HepG2 (cell line): ENCODE data around the gene OR4E2. TPM values are rescaled to one million over a fixed set of nuclear protein-coding genes. Genes with fewer than 3 reads are reported as not detected.

Source experiments
- ATAC-seq: fragments of 200-7000 bp; cut with Tn5 transposase; 3 replicates; pipeline ENCODE4 v1.9.1; 2020; ENCODE audit warnings: mild to moderate bottlenecking, moderate library complexity
- Bru-seq: library from RNA; stranded (reverse); fragments of 400-500 nt; gene quantifications from one replicate; lab custom pipeline; 2021; lab: Mats Ljungman, UMichigan
- BruChase-seq, 2 experiments: library from RNA; stranded (reverse); fragments of 400-500 nt; gene quantifications; one replicate each; lab custom pipeline; 2021; lab: Mats Ljungman, UMichigan
- BruUV-seq: library from RNA; stranded (reverse); fragments of 400-500 nt; replicated peaks from 2 replicates; lab custom pipeline; 2021; lab: Mats Ljungman, UMichigan
- CTCF ChIA-PET: fragments of 300-600 bp; formaldehyde crosslinking; extraction: SDS; loops from one replicate; lab custom pipeline; 2021; ENCODE audit warnings: low total read pairs, inconsistent platforms, low intra/inter-chr PET ratio; lab: Yijun Ruan, JAX
- POLR2A ChIA-PET: fragments of 350-600 bp; sonication (Branson Sonifier 250); formaldehyde crosslinking; loops from one replicate; lab custom pipeline; 2020; ENCODE audit warnings: antibody characterized with exemption, inconsistent platforms; lab: Yijun Ruan, JAX
- DNase-seq: peaks from one replicate; pipeline ENCODE4 v3.0.0-alpha.2; 2015; ENCODE audit warnings: low spot score
- FAIRE-seq: peaks from 3 replicates; lab custom pipeline; 2011; peaks lifted over from hg19 to GRCh38; lab: Jason Lieb, UNC
- H2AFZ ChIP-seq: one replicate; pipeline ENCODE4 v1.6.1; 2011; ENCODE audit warnings: low read length, inconsistent platforms
- H3K27ac ChIP-seq: fragments of 300-600 bp; 3 replicates; pipeline ENCODE4 v1.8.0; 2011; ENCODE audit warnings: mixed run types, mild to moderate bottlenecking, mixed read lengths, low read length, inconsistent platforms; ENCODE audit not compliant: insufficient read depth; ENCODE audit errors: extremely low read length
- H3K27me3 ChIP-seq, 2 experiments: fragments of 200-600 bp in 1 of 2; 2 replicates in 1 of 2; 3 replicates in 1 of 2; pipeline versions ENCODE4 v1.6.0 to v1.8.0; 2011; ENCODE audit warnings: low read length in 2 of 2, mild to moderate bottlenecking in 2 of 2, moderate library complexity in 2 of 2, inconsistent platforms in 1 of 2; ENCODE audit not compliant: insufficient read depth in 2 of 2, control insufficient read depth in 1 of 2
- H3K36me3 ChIP-seq, 2 experiments: fragments of 200-600 bp in 1 of 2; replicated peaks in 1 of 2; 2 replicates in 1 of 2; 3 replicates in 1 of 2; pipeline versions ENCODE4 v1.5.1 to v1.8.0; 2011; ENCODE audit warnings: low read length in 2 of 2, inconsistent platforms in 1 of 2; ENCODE audit not compliant: insufficient read depth in 2 of 2, control insufficient read depth in 1 of 2
- H3K4me1 ChIP-seq: 2 replicates; pipeline ENCODE4 v1.5.1; 2012; ENCODE audit warnings: low read length, inconsistent platforms; ENCODE audit not compliant: insufficient read depth
- H3K4me2 ChIP-seq: 2 replicates; pipeline ENCODE4 v1.6.0; 2011; ENCODE audit warnings: low read depth, low read length, inconsistent platforms
- H3K4me3 ChIP-seq, 3 experiments: fragments of 200-600 bp in 1 of 3; sonication (generic), shearing (Covaris generic) in 1 of 3; replicated peaks in 1 of 3; 2 replicates each; pipeline ENCODE4 v1.5.1; 2011 to 2016; ENCODE audit warnings: low read length in 3 of 3, inconsistent platforms in 2 of 3, low read depth in 2 of 3, mild to moderate bottlenecking in 2 of 3, control low read depth in 1 of 3, mixed read lengths in 1 of 3; ENCODE audit not compliant: insufficient read depth in 1 of 3
- H3K79me2 ChIP-seq: one replicate; pipeline ENCODE4 v1.6.1; 2011; ENCODE audit warnings: low read length, inconsistent platforms; ENCODE audit not compliant: insufficient read depth
- H3K9ac ChIP-seq: 2 replicates; pipeline ENCODE4 v1.6.0; 2011; ENCODE audit warnings: mild to moderate bottlenecking, low read depth, low read length, inconsistent platforms; ENCODE audit not compliant: insufficient read depth
- H3K9me3 ChIP-seq: 2 replicates; pipeline ENCODE4 v1.5.1; 2012; ENCODE audit warnings: mild to moderate bottlenecking, low read length
- H4K20me1 ChIP-seq: 2 replicates; pipeline ENCODE4 v1.6.0; 2011; ENCODE audit warnings: inconsistent platforms, mild to moderate bottlenecking, low read length, moderate library complexity; ENCODE audit not compliant: insufficient read depth
- ATAD3A ChIP-seq: sonication (generic); formaldehyde crosslinking; IDR thresholded peaks from 2 replicates; pipeline ENCODE4 v1.4.0; 2020; ENCODE audit warnings: missing genetic modification reagents
- FIP1L1 ChIP-seq: fragments of 200-400 bp; formaldehyde crosslinking; IDR thresholded peaks from 2 replicates; pipeline ENCODE4 v1.6.1; 2018; ENCODE audit warnings: low read depth, mild to moderate bottlenecking, low read length, moderate library complexity, borderline replicate concordance; ENCODE audit not compliant: insufficient read depth
- KMT2A ChIP-seq: sonication (generic); formaldehyde crosslinking; IDR thresholded peaks from 2 replicates; pipeline ENCODE4 v1.4.0; 2020; ENCODE audit warnings: missing genetic modification reagents
- MTF2 ChIP-seq: sonication (generic); formaldehyde crosslinking; IDR thresholded peaks from 2 replicates; pipeline ENCODE4 v1.5.0; 2020; ENCODE audit warnings: missing genetic modification reagents, borderline replicate concordance
- PAWR ChIP-seq: sonication (generic); formaldehyde crosslinking; IDR thresholded peaks from 2 replicates; pipeline ENCODE4 v1.4.0; 2020; ENCODE audit warnings: missing genetic modification reagents, mild to moderate bottlenecking, borderline replicate concordance
- REST ChIP-seq, 2 experiments: IDR thresholded peaks; 2 replicates each; pipeline ENCODE4 v1.6.1; 2011 to 2012; ENCODE audit warnings: low read length in 2 of 2, borderline replicate concordance in 1 of 2, low read depth in 1 of 2, mild to moderate bottlenecking in 1 of 2, moderate library complexity in 1 of 2
- REXO4 ChIP-seq: sonication (generic); formaldehyde crosslinking; IDR thresholded peaks from 2 replicates; pipeline ENCODE4 v1.8.0; 2022; ENCODE audit warnings: missing genetic modification reagents, mild to moderate bottlenecking, borderline replicate concordance
- ZNF251 ChIP-seq: sonication (generic); formaldehyde crosslinking; IDR thresholded peaks from 2 replicates; pipeline ENCODE4 v1.9.0; 2021; ENCODE audit warnings: mild to moderate bottlenecking, missing genetic modification reagents
- ZNF274 ChIP-seq: sonication (generic); formaldehyde crosslinking; IDR thresholded peaks from 2 replicates; pipeline ENCODE4 v1.5.1; 2020; ENCODE audit warnings: mild to moderate bottlenecking, missing genetic modification reagents
- ZNF33A ChIP-seq: sonication (generic); formaldehyde crosslinking; IDR thresholded peaks from 2 replicates; pipeline ENCODE4 v1.5.1; 2020; ENCODE audit warnings: missing genetic modification reagents, mild to moderate bottlenecking, moderate library complexity, borderline replicate concordance
- ZNF879 ChIP-seq: sonication (generic); formaldehyde crosslinking; IDR thresholded peaks from 2 replicates; pipeline ENCODE4 v1.8.1; 2023; ENCODE audit warnings: missing genetic modification reagents
- ZSCAN12 ChIP-seq: sonication (generic); formaldehyde crosslinking; IDR thresholded peaks from 2 replicates; pipeline ENCODE4 v1.9.0; 2021; ENCODE audit warnings: mild to moderate bottlenecking, missing genetic modification reagents
- WGBS: methylation state at CpG from one replicate; pipeline ENCODE4 v1.1.6; 2017; ENCODE audit warnings: low lambda C conversion rate; 5-methylcytosine and 5-hydroxymethylcytosine counted together
- in situ Hi-C: cut with HindIII; loops from 2 replicates; pipeline ENCODE4 v1.10.0; 2017; ENCODE audit warnings: low pct_unique_long_range_greater_than_20kb; ENCODE audit not compliant: extremely low pct_ligation_motif_present
- intact Hi-C: fragments of 100-400 bp; cut with micrococcal nuclease; formaldehyde crosslinking; loops from one replicate; pipeline ENCODE4 v1.10.0; 2022; ENCODE audit not compliant: unreplicated experiment
- long read RNA-seq, 2 experiments: library from RNA in 1 of 2; library from polyadenylated mRNA in 1 of 2; stranded (forward) in 1 of 2; unstranded in 1 of 2; transcript quantifications; one replicate each; pipeline ENCODE4 v2.0.0, GENCODE V29; 2019 to 2022
- polyA minus RNA-seq, 3 experiments: library from RNA; depleted of rRNA, polyadenylated mRNA; stranded (reverse); fragments of >200 nt; gene quantifications; 2 replicates each; pipeline ENCODE4 v1.2.3, GENCODE V29; 2011; ENCODE audit warnings: low replicate concordance in 1 of 3
- polyA plus RNA-seq, 8 experiments: library from polyadenylated mRNA; depleted of rRNA in 3 of 8; stranded (reverse) in 7 of 8; unstranded in 1 of 8; fragments of >200 nt; fragmentation: Illumina TruSeq in 4 of 8; extraction: Trizol in 4 of 8; gene quantifications; 2 replicates each; pipeline versions ENCODE4 v1.2.1 to v1.2.3, GENCODE V29; 2011 to 2016; ENCODE audit warnings: low read depth in 4 of 8, missing spikeins in 1 of 8, mixed read lengths in 1 of 8; ENCODE audit not compliant: insufficient read depth in 1 of 8
- total RNA-seq, 5 experiments: library from RNA; depleted of rRNA; stranded (reverse); fragments of >200 nt; fragmentation: Illumina TruSeq; extraction: Trizol; gene quantifications; 2 replicates each; pipeline ENCODE4 v1.2.3, GENCODE V29; 2016; ENCODE audit warnings: low read depth in 1 of 5

Gene OR4E2
- total RNA-seq (2016; rRNA removed; fragmentation: Illumina TruSeq; extraction: Trizol) (not detected in 2 replicates), polyA plus RNA-seq (2011; rRNA removed) (not detected in 2 replicates), polyA minus RNA-seq (2011; rRNA and poly(A)+ RNA removed; ENCODE audit: low replicate concordance) (not detected in 2 replicates), Bru-seq, nascent RNA (not detected), BruChase-seq, experiment 1, labeled RNA remaining after a 6-hour chase (not detected), BruChase-seq, experiment 2, labeled RNA remaining after a 2-hour chase (percentile 7 among the genes with signal in this experiment)
- not detected in 2 replicates for total RNA-seq (2016; cell fraction: cytosol; rRNA removed; fragmentation: Illumina TruSeq; extraction: Trizol; ENCODE audit: low read depth)
- total RNA-seq (2016; cell fraction: insoluble cytoplasmic fraction; rRNA removed; fragmentation: Illumina TruSeq; extraction: Trizol) = not detected in 2 replicates
- total RNA-seq (2016; cell fraction: membrane; rRNA removed; fragmentation: Illumina TruSeq; extraction: Trizol) = not detected in 2 replicates
- total RNA-seq (2016; cell fraction: nucleus; rRNA removed; fragmentation: Illumina TruSeq; extraction: Trizol) = not detected in 2 replicates
- not detected in 2 replicates for polyA plus RNA-seq (2011; cell fraction: cytosol; rRNA removed)
- polyA plus RNA-seq (2011; cell fraction: nucleus; rRNA removed) = not detected in 2 replicates
- polyA plus RNA-seq (2012) = not detected in 2 replicates
- polyA plus RNA-seq (2016; cell fraction: cytosol; fragmentation: Illumina TruSeq; extraction: Trizol; ENCODE audit: low read depth) = not detected in 2 replicates
- not detected in 2 replicates for polyA plus RNA-seq (2016; cell fraction: insoluble cytoplasmic fraction; fragmentation: Illumina TruSeq; extraction: Trizol; ENCODE audit: low read depth)
- polyA plus RNA-seq (2016; cell fraction: membrane; fragmentation: Illumina TruSeq; extraction: Trizol; ENCODE audit: low read depth) = not detected in 2 replicates
- not detected in 2 replicates for polyA plus RNA-seq (2016; cell fraction: nucleus; fragmentation: Illumina TruSeq; extraction: Trizol; ENCODE audit: insufficient read depth, low read depth)
- polyA minus RNA-seq (2011; cell fraction: cytosol; rRNA and poly(A)+ RNA removed) = not detected in 2 replicates
- polyA minus RNA-seq (2011; cell fraction: nucleus; rRNA and poly(A)+ RNA removed) = not detected in 2 replicates
- long read RNA-seq, experiment 1 = 0 reads
- long read RNA-seq, experiment 2 = 0 reads

- ChIA-PET CTCF (no interaction called here), POLR2A (no interaction called here)
- H3K9ac ChIP-seq = no peak within 1 kb of the TSS
- no peaks in the 10 kb centered on the region for H3K4me1 ChIP-seq
- H4K20me1 ChIP-seq = no peaks in the 10 kb centered on the region
- BruUV-seq = no TSS peak
- H3K79me2 ChIP-seq = no peaks in the 10 kb centered on the region
- in situ Hi-C loops (no loop called here), intact Hi-C loops (no loop called here)
- TF ChIP-seq REST (IDR thresholded peaks at IDR 0.05; ENCODE audit: borderline replicate concordance in 1 of 2, low read depth in 1 of 2, low read length in 2 of 2) (no peak), ATAD3A (CRISPR knock-in tag) (no peak), KMT2A (CRISPR knock-in tag) (no peak), ZNF879 (CRISPR knock-in tag) (no peak), ZNF33A (CRISPR knock-in tag) (no peak), PAWR (CRISPR knock-in tag) (no peak), REXO4 (CRISPR knock-in tag) (no peak), ZNF274 (CRISPR knock-in tag) (no peak), MTF2 (CRISPR knock-in tag) (no peak), FIP1L1 (no peak), ZSCAN12 (CRISPR knock-in tag) (no peak), ZNF251 (CRISPR knock-in tag) (no peak)
- H3K36me3 ChIP-seq = no peaks in the 10 kb centered on the region
- FAIRE-seq (no peak), DNase-seq (no peak), ATAC-seq (no peak)
- no peaks in the 10 kb centered on the region; a peak in 1 of 5 replicates for H3K27me3 ChIP-seq
- WGBS = 0% methylated on average over 2 of the region's 2 CpGs
- H2AFZ ChIP-seq = no peak within 1 kb of the TSS
- no peak within 1 kb of the TSS for H3K27ac ChIP-seq
- H3K4me2 ChIP-seq = no peak within 1 kb of the TSS
- H3K9me3 ChIP-seq = no peaks in the 10 kb centered on the region
- H3K4me3 ChIP-seq = no peak within 1 kb of the TSS
Observed at GRCh38 chr14:21653331-21653885, at the start of gene OR4E2. OR4E2 (plus strand) TSS chr14:21653835; CDS start chr14:21665083, 11,248 bp downstream.
